ENCODE data around the gene ZG16B. TPM values are rescaled to one million over a fixed set of nuclear protein-coding genes. Genes with fewer than 3 reads are reported as not detected.

ZG16B gene
- total and polyA plus RNA-seq, 2 of the 8 experiments (the other 6 are each of a cell fraction or from before 2014, with no cell fraction given): 0.11 TPM; not detected in 1

DNA sequence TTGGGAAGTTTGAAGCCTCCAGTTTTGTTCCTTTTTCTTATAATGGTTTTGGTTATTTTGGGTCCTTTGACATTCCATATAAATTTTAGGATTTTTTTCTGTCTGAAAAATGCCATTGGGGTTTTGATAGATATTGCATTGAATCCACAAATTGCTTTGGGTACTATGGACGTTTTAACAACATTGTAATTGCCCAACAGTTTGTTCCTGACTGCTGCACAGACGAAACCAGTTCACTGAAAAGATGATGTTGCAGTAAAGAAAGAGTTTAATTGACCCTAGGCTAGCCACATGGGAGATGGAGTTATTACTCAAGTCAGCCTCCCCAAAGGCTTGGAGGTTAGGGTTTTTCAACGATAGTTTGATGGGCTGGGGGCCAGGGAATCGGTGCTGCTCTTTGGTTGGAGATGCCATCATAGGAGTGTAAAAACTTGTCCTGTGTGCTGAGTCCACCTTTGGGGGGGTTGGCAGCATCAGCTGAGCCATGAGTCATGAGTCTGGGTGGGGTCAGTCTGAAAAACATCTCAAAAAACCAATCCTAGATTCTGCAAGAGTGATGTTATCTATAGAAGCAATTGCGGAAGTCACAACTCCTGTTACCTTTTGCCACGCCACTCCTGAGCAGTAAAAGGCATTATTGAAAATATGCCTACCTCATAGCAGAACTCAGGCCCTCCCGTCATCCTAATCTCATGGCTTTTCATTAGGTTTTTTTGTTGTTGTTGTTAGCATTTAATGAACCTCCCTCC lies 34.5 kb upstream of the ZG16B start (continued):
- TF ChIP-seq SP2 (IDR thresholded peaks at IDR 0.05; ENCODE audit: low read length): no peak

Measured in H1 (cell line).